Mucosa of descending colon (tissue), 3 donors: ENCODE results near the gene PRR33. TPM values are rescaled to one million over a fixed set of nuclear protein-coding genes. Genes with fewer than 3 reads are reported as not detected.

Experiments
- ATAC-seq: fragments of 200-7000 bp; cut with Tn5 transposase; one replicate; pipeline ENCODE4 v1.9.1; 2020; ENCODE audit warnings: mild to moderate bottlenecking, moderate library complexity
- DNase-seq, 3 donors: peaks; one replicate each; pipeline ENCODE4 v3.0.0-alpha.2; 2020
- H3K36me3 ChIP-seq: fragments of 200-600 bp; one replicate; pipeline ENCODE4 v1.8.0; 2021; ENCODE audit warnings: low read depth, mild to moderate bottlenecking
- H3K4me1 ChIP-seq: fragments of 200-600 bp; one replicate; pipeline ENCODE4 v1.8.0; 2021; ENCODE audit warnings: low read depth, mild to moderate bottlenecking
- H3K4me3 ChIP-seq: fragments of 200-600 bp; one replicate; pipeline ENCODE4 v1.8.0; 2021; ENCODE audit warnings: mild to moderate bottlenecking
- H3K9me3 ChIP-seq: fragments of 200-600 bp; one replicate; pipeline ENCODE4 v1.8.0; 2021; ENCODE audit warnings: mild to moderate bottlenecking
- CTCF ChIP-seq: fragments of 200-600 bp; IDR thresholded peaks from one replicate; pipeline ENCODE4 v1.8.0; 2022; ENCODE audit warnings: antibody characterized with exemption, mild to moderate bottlenecking
- intact Hi-C, 2 donors: fragments of 100-400 bp; cut with DNase I in 1 of 2; cut with micrococcal nuclease in 1 of 2; formaldehyde crosslinking; loops; one replicate each; pipeline versions ENCODE4 v1.11.0 to v1.11.1; 2022; cut with DNase I, micrococcal nuclease
- total RNA-seq, 3 donors: library from RNA; stranded (reverse); fragmentation: NEBNext Ultra II Directional in 2 of 3; extraction: Animal tissue kit (Norgen Biotek cat#: 25700) in 2 of 3; gene quantifications; one replicate each; pipeline versions ENCODE4 v1.2.1 to v1.2.4, GENCODE V29; 2021 to 2023
- donor health status: DM: no; HTN: no; CAD: no; lungs with moderate emphysema.
- donor health status: DM: no; HTN: no; CAD: no.
- donor health status: DM: no; HTN: yes; CAD: no.

PRR33 gene
- total RNA-seq, 3 donors from 2014 or later = not detected

GRCh38 chr11:1913271-1914060 is 21.8 kb upstream of the PRR33 start:
- intact Hi-C loops = no loop called here
- no peak for TF ChIP-seq CTCF
- Histone ChIP-seq H3K4me3 (no peak overlapping the region), H3K9me3 (no peaks in the 10 kb centered on the region), H3K4me1 (no peaks in the 10 kb centered on the region), H3K36me3 (no peaks in the 10 kb centered on the region)
- no peak for ATAC-seq
- DNase-seq = no peak

GRCh38 chr11:1912289-1912878 is 20.7 kb upstream of the PRR33 start:
- intact Hi-C loops = no loop called here
- Histone ChIP-seq H3K9me3 (no peaks in the 10 kb centered on the region), H3K4me1 (no peaks in the 10 kb centered on the region), H3K4me3 (no peak overlapping the region), H3K36me3 (no peaks in the 10 kb centered on the region)
- TF ChIP-seq CTCF = no peak
- DNase-seq (no peak), ATAC-seq (no peak)

- DNase-seq (no peak), ATAC-seq (no peak)
- no peak for TF ChIP-seq CTCF
- Histone ChIP-seq H3K4me3 (no peak overlapping the region), H3K4me1 (no peaks in the 10 kb centered on the region), H3K9me3 (no peaks in the 10 kb centered on the region), H3K36me3 (no peaks in the 10 kb centered on the region)
- intact Hi-C loops = no loop called here
These were observed 17.8 kb upstream of the PRR33 start for GRCh38 chr11:1909524-1909923.

- intact Hi-C loops = no loop called here
- H3K4me1 ChIP-seq = no peaks in the 10 kb centered on the region
- H3K36me3 ChIP-seq = no peaks in the 10 kb centered on the region
- H3K4me3 ChIP-seq = no peak overlapping the region
- ATAC-seq = no peak
- no peak for DNase-seq
- TF ChIP-seq CTCF = no peak
- H3K9me3 ChIP-seq = no peaks in the 10 kb centered on the region
These were observed 16.9 kb upstream of the PRR33 start for GRCh38 chr11:1908618-1909017.

- TF ChIP-seq CTCF = no peak
- intact Hi-C loops = no loop called here
- no peak for ATAC-seq
- Histone ChIP-seq H3K4me1 (no peaks in the 10 kb centered on the region), H3K9me3 (no peaks in the 10 kb centered on the region), H3K4me3 (no peak overlapping the region), H3K36me3 (no peaks in the 10 kb centered on the region)
- DNase-seq = no peak
These were observed 15.1 kb upstream of the PRR33 start for GRCh38 chr11:1906611-1907423.
